ENCODE measurements around the gene PTPRN2.
"Not testable (repeated sequence)": the region's sequence is repeated elsewhere in the genome, so short reads cannot be mapped to it uniquely, and the experiment has no call there.

Gene PTPRN2

GRCh38 chr7:157861551-157861950 is 726.1 kb downstream of the PTPRN2 start:
- DNase-seq, result no peak

GRCh38 chr7:157861031-157861491 is 726.6 kb downstream of the PTPRN2 start:
- no peak for DNase-seq

- no peak for DNase-seq
Measured at GRCh38 chr7:157860406-157860805, 727.2 kb downstream of the PTPRN2 start.

GRCh38 chr7:157859915-157860314 is 727.7 kb downstream of the PTPRN2 start:
- no peak for DNase-seq

GRCh38 chr7:157857578-157858075 is 730.0 kb downstream of the PTPRN2 start:
- DNase-seq, result no peak

- DNase-seq, result no peak
Measured at GRCh38 chr7:157856873-157857577, 730.6 kb downstream of the PTPRN2 start.

GRCh38 chr7:157855452-157856213 is 732.0 kb downstream of the PTPRN2 start:
- DNase-seq, result no peak

GRCh38 chr7:157855016-157855415 is 732.6 kb downstream of the PTPRN2 start:
- DNase-seq, result no peak

- no peak for DNase-seq
Measured at GRCh38 chr7:157854066-157854891, 733.3 kb downstream of the PTPRN2 start.

- no peak for DNase-seq
Measured at GRCh38 chr7:157853789-157854065, 733.9 kb downstream of the PTPRN2 start.

GRCh38 chr7:157853076-157853788 is 734.4 kb downstream of the PTPRN2 start:
- no peak for DNase-seq

- peak; percentile 18 to 56 (median 54) for DNase-seq
Measured at GRCh38 chr7:157851501-157852067, 736.0 kb downstream of the PTPRN2 start.

- DNase-seq, result no peak
Measured at GRCh38 chr7:157850481-157851444, 736.9 kb downstream of the PTPRN2 start.

GRCh38 chr7:157849726-157850125 is 737.9 kb downstream of the PTPRN2 start:
- no peak for DNase-seq

- no peak for DNase-seq
Measured at GRCh38 chr7:157849341-157849596, 738.4 kb downstream of the PTPRN2 start.

GRCh38 chr7:157848508-157849340 is 738.9 kb downstream of the PTPRN2 start:
- DNase-seq, result no peak

GRCh38 chr7:157847756-157848487 is 739.7 kb downstream of the PTPRN2 start:
- DNase-seq, result not testable (repeated sequence)

- not testable (repeated sequence) for DNase-seq
Measured at GRCh38 chr7:157846746-157847145, 740.9 kb downstream of the PTPRN2 start.

GRCh38 chr7:157846271-157846670 is 741.4 kb downstream of the PTPRN2 start:
- DNase-seq, result no peak

All from activated CD4-positive, CD25-positive, alpha-beta regulatory T cell (primary cell).